Neuronal stem cell (in vitro differentiated cells): Measurements from ENCODE around the gene SMC1A.
A peak's percentile ranks its signal among the peaks of the same experiment; 100 is the strongest.

ENCODE experiments used
- DNase-seq: peaks from one replicate; pipeline ENCODE4 v3.0.0-alpha.2; 2013; ENCODE audit warnings: low spot score
- H2AFZ ChIP-seq: one replicate; pipeline ENCODE4 v1.6.1; 2013; ENCODE audit warnings: mild to moderate bottlenecking, low read length, inconsistent platforms
- H2AK5ac ChIP-seq: 2 replicates; pipeline ENCODE4 v1.6.1; 2013; ENCODE audit warnings: low read depth, mild to moderate bottlenecking, inconsistent platforms, low read length, moderate library complexity, mixed read lengths
- H2BK120ac ChIP-seq: 2 replicates; pipeline ENCODE4 v1.6.1; 2013; ENCODE audit warnings: low read depth, mild to moderate bottlenecking, inconsistent platforms, low read length, moderate library complexity, mixed read lengths
- H2BK12ac ChIP-seq: one replicate; pipeline ENCODE4 v1.6.1; 2013; ENCODE audit warnings: low read length, inconsistent platforms
- H2BK15ac ChIP-seq: 2 replicates; pipeline ENCODE4 v1.6.1; 2013; ENCODE audit warnings: mild to moderate bottlenecking, low read length, inconsistent platforms, mixed read lengths
- H2BK5ac ChIP-seq: one replicate; pipeline ENCODE4 v1.6.1; 2013; ENCODE audit warnings: inconsistent platforms, mild to moderate bottlenecking, low read length, moderate library complexity
- H3K14ac ChIP-seq: one replicate; pipeline ENCODE4 v1.6.1; 2013; ENCODE audit warnings: low read length, inconsistent platforms
- H3K18ac ChIP-seq: 2 replicates; pipeline ENCODE4 v1.6.1; 2013; ENCODE audit warnings: low read length, inconsistent platforms
- H3K23ac ChIP-seq: 2 replicates; pipeline ENCODE4 v1.6.1; 2013; ENCODE audit warnings: low read depth, mild to moderate bottlenecking, mixed read lengths, low read length, inconsistent platforms; ENCODE audit not compliant: poor library complexity
- H3K27ac ChIP-seq: replicated peaks from 3 replicates; pipeline ENCODE4 v1.5.1; 2013; ENCODE audit warnings: low read length, inconsistent platforms
- H3K27me3 ChIP-seq, 3 experiments: 2 replicates each; pipeline ENCODE4 v1.6.1; 2013; ENCODE audit warnings: low read length in 3 of 3, mild to moderate bottlenecking in 2 of 3, inconsistent platforms in 1 of 3, low read depth in 1 of 3, mixed read lengths in 1 of 3, moderate library complexity in 1 of 3; ENCODE audit not compliant: control insufficient read depth in 3 of 3, insufficient read depth in 3 of 3
- H3K36me3 ChIP-seq, 2 donors: replicated peaks in 1 of 2; 2 replicates each; pipeline ENCODE4 v1.6.1; 2013; ENCODE audit warnings: low read length in 2 of 2; ENCODE audit not compliant: control insufficient read depth in 2 of 2, insufficient read depth in 2 of 2
- H3K4ac ChIP-seq: 2 replicates; pipeline ENCODE4 v1.6.1; 2013; ENCODE audit warnings: inconsistent platforms, mild to moderate bottlenecking, low read length, moderate library complexity
- H3K4me1 ChIP-seq, 2 donors: 1 replicate in 1 of 2; 2 replicates in 1 of 2; pipeline ENCODE4 v1.6.1; 2013; ENCODE audit warnings: low read length in 2 of 2, low read depth in 1 of 2; ENCODE audit not compliant: control insufficient read depth in 2 of 2, insufficient read depth in 1 of 2
- H3K4me2 ChIP-seq: one replicate; pipeline ENCODE4 v1.6.1; 2013; ENCODE audit warnings: mild to moderate bottlenecking, low read length, inconsistent platforms; ENCODE audit not compliant: insufficient read depth, poor library complexity, severe bottlenecking
- H3K4me3 ChIP-seq, 2 donors: 2 replicates each; pipeline ENCODE4 v1.5.1; 2013; ENCODE audit warnings: low read length in 2 of 2, mild to moderate bottlenecking in 2 of 2, inconsistent platforms in 1 of 2, moderate library complexity in 1 of 2
- H3K79me1 ChIP-seq: one replicate; pipeline ENCODE4 v1.6.1; 2013; ENCODE audit warnings: low read depth, mild to moderate bottlenecking, inconsistent platforms, low read length, moderate library complexity
- H3K9ac ChIP-seq: one replicate; pipeline ENCODE4 v1.6.1; 2013; ENCODE audit warnings: mild to moderate bottlenecking, low read depth, low read length, inconsistent platforms; ENCODE audit not compliant: poor library complexity
- H3K9me3 ChIP-seq, 2 donors: replicated peaks in 1 of 2; 2 replicates each; pipeline versions ENCODE3 to v1.6.1; 2013; ENCODE audit warnings: low read length in 2 of 2, mild to moderate bottlenecking in 2 of 2, inconsistent platforms in 1 of 2, low read depth in 1 of 2, mixed read lengths in 1 of 2, moderate library complexity in 1 of 2; ENCODE audit not compliant: control insufficient read depth in 2 of 2, insufficient read depth in 1 of 2
- H4K8ac ChIP-seq: one replicate; pipeline ENCODE4 v1.6.1; 2013; ENCODE audit warnings: low read depth, mild to moderate bottlenecking, inconsistent platforms, low read length, moderate library complexity
- H4K91ac ChIP-seq: one replicate; pipeline ENCODE4 v1.6.1; 2013; ENCODE audit warnings: low read length, low read depth, mild to moderate bottlenecking, inconsistent platforms; ENCODE audit not compliant: poor library complexity
- WGBS, 2 donors: extraction: QIAGEN DNeasy Blood & Tissue Kit; methylation state at CpG; one replicate each; pipeline ENCODE4 v1.1.7; 2013; ENCODE audit warnings: missing lambda C conversion rate in 2 of 2, mixed read lengths in 1 of 2; ENCODE audit not compliant: insufficient read length in 2 of 2, insufficient replicate concordance in 1 of 2; ENCODE audit errors: extremely low coverage in 2 of 2; 5-methylcytosine and 5-hydroxymethylcytosine counted together

SMC1A gene

GRCh38 chrX:53435997-53436396, 13.5 kb upstream of the SMC1A start:
- Histone ChIP-seq H3K4ac (no peak overlapping the region), H3K14ac (no peak overlapping the region), H3K4me2 (no peak overlapping the region), H3K9ac (no peak overlapping the region), H3K4me3 (no peak overlapping the region), H3K4me1 (peaks cover 2% of the 10 kb centered on the region in 2 donors), H4K8ac (no peak overlapping the region), H3K18ac (no peak overlapping the region), H3K79me1 (peaks cover 2% of the 10 kb centered on the region), H3K36me3 (peaks cover 5 to 10% of the 10 kb centered on the region in 2 donors), H3K9me3 (no peaks in the 10 kb centered on the region), H2BK120ac (no peak overlapping the region), H2BK12ac (no peak overlapping the region), H4K91ac (no peak overlapping the region), H2BK5ac (no peak overlapping the region), H2AK5ac (no peak overlapping the region), H2AFZ (peak overlapping the region; percentile 12), H3K27me3 (peaks cover 0 to 20% (median 4%) of the 10 kb centered on the region in 3 experiments), H3K27ac (no peak overlapping the region), H2BK15ac (no peak overlapping the region), H3K23ac (no peak overlapping the region)
- no peak for DNase-seq
- no CpG with 5 or more reads among the region's 4 CpGs for WGBS, 2 donors

- Histone ChIP-seq H3K79me1 (peaks cover 2% of the 10 kb centered on the region), H2BK120ac (no peak within 1 kb of the TSS), H3K23ac (peak within 1 kb of the TSS; percentile 73), H4K91ac (no peak within 1 kb of the TSS), H3K4me1 (peaks cover 2% of the 10 kb centered on the region in 2 donors), H3K36me3 (peaks cover 8 to 25% of the 10 kb centered on the region in 2 donors), H3K4me2 (peak within 1 kb of the TSS; percentile 73), H3K27me3 (peaks cover 0 to 8% (median 0%) of the 10 kb centered on the region in 3 experiments), H2BK15ac (no peak within 1 kb of the TSS), H3K14ac (no peak within 1 kb of the TSS), H3K4me3 (peak within 1 kb of the TSS; percentile 80 to 91), H2AK5ac (peak within 1 kb of the TSS; percentile 75), H3K27ac (no peak within 1 kb of the TSS), H2BK12ac (no peak within 1 kb of the TSS), H3K9me3 (no peaks in the 10 kb centered on the region), H4K8ac (no peak within 1 kb of the TSS), H3K4ac (no peak within 1 kb of the TSS), H2BK5ac (no peak within 1 kb of the TSS), H2AFZ (peak within 1 kb of the TSS; percentile 83), H3K18ac (peak within 1 kb of the TSS; percentile 80), H3K9ac (peak within 1 kb of the TSS; percentile 90)
- peak; percentile 63 for DNase-seq
- WGBS, 2 donors: no CpG with 5 or more reads among the region's 61 CpGs
These were observed 11.5 kb upstream of the SMC1A start, which contains the start of gene HSD17B10 for GRCh38 chrX:53433651-53434639. Gene HSD17B10 (minus strand): TSS chrX:53434370. CDS start chrX:53434345, 25 bp downstream.

- Histone ChIP-seq H2BK12ac (no peak overlapping the region), H3K27me3 (no peaks in the 10 kb centered on the region), H3K18ac (no peak overlapping the region), H3K14ac (no peak overlapping the region), H2AK5ac (no peak overlapping the region), H3K4me1 (peaks cover 2% of the 10 kb centered on the region in 2 donors), H2BK120ac (no peak overlapping the region), H3K79me1 (peaks cover 2% of the 10 kb centered on the region), H4K91ac (no peak overlapping the region), H3K4me2 (no peak overlapping the region), H2BK5ac (no peak overlapping the region), H3K23ac (no peak overlapping the region), H3K9ac (no peak overlapping the region), H3K4ac (no peak overlapping the region), H3K36me3 (peaks cover 11 to 25% of the 10 kb centered on the region in 2 donors), H3K27ac (no peak overlapping the region), H2BK15ac (no peak overlapping the region), H3K9me3 (no peaks in the 10 kb centered on the region), H4K8ac (no peak overlapping the region), H3K4me3 (no peak overlapping the region), H2AFZ (no peak overlapping the region)
- WGBS, 2 donors: no CpG with 5 or more reads among the region's 9 CpGs
- no peak for DNase-seq
These were observed 7.8 kb upstream of the SMC1A start for GRCh38 chrX:53430231-53430630.

GRCh38 chrX:53429755-53430154, 7.3 kb upstream of the SMC1A start:
- Histone ChIP-seq H4K8ac (no peak overlapping the region), H3K36me3 (peaks cover 11 to 25% of the 10 kb centered on the region in 2 donors), H3K4me3 (no peak overlapping the region), H2BK120ac (no peak overlapping the region), H4K91ac (no peak overlapping the region), H3K18ac (no peak overlapping the region), H2AFZ (no peak overlapping the region), H3K23ac (no peak overlapping the region), H2AK5ac (no peak overlapping the region), H3K79me1 (peaks cover 2% of the 10 kb centered on the region), H3K27me3 (no peaks in the 10 kb centered on the region), H3K27ac (no peak overlapping the region), H2BK12ac (no peak overlapping the region), H2BK15ac (no peak overlapping the region), H3K9me3 (no peaks in the 10 kb centered on the region), H3K14ac (no peak overlapping the region), H3K4me1 (peaks cover 2% of the 10 kb centered on the region in 2 donors), H3K4ac (no peak overlapping the region), H3K9ac (no peak overlapping the region), H3K4me2 (no peak overlapping the region), H2BK5ac (no peak overlapping the region)
- no peak for DNase-seq
- WGBS, 2 donors: no CpG with 5 or more reads among the region's 8 CpGs
